Dedifferentiated amniotic fluid mesenchymal stem cell (primary cell): ENCODE measurements around the gene STOX2.

Source experiments
- DNase-seq: peaks from one replicate; pipeline ENCODE4 v3.0.0-alpha.2; 2016; ENCODE audit errors: extremely low spot score

STOX2 gene, protein sequence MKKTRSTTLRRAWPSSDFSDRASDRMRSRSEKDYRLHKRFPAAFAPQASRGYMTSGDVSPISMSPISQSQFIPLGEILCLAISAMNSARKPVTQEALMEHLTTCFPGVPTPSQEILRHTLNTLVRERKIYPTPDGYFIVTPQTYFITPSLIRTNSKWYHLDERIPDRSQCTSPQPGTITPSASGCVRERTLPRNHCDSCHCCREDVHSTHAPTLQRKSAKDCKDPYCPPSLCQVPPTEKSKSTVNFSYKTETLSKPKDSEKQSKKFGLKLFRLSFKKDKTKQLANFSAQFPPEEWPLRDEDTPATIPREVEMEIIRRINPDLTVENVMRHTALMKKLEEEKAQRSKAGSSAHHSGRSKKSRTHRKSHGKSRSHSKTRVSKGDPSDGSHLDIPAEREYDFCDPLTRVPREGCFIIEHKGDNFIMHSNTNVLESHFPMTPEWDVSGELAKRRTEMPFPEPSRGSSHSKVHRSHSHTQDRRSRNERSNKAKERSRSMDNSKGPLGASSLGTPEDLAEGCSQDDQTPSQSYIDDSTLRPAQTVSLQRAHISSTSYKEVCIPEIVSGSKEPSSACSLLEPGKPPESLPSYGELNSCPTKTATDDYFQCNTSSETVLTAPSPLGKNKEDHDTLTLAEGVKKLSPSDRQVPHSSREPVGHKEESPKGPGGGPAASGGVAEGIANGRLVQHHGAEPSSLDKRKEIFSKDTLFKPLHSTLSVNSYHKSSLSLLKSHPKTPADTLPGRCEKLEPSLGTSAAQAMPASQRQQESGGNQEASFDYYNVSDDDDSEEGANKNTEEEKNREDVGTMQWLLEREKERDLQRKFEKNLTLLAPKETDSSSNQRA (N-terminal part only)

DNA sequence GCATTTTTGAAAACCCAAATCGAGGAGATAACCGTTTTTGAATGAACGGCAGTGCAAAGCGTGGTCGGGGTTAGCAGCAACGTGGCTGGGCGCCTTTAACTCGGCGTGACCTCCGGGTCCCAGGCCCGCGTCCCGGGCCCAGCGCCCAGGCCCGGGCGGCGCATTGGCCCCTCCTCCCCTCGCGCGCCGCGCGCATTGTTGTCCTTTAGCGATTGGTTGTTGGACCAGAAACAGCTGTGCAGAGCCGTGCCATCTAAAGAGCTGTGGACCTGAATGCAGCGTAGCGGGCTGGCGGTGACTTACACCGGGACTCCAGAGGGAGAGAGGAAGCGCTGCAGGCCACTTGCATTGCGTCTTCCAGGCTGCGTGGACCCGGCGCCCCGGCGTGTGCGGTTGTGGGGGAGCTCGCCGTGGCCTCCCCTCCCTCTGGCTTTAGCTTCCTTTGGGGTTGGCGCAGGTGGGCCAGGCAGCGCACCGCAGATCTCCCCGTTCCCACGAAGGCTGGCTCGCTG, at the start of gene STOX2:
Gene STOX2 (plus strand): TSS at position 227 of the 512 bp plus-strand sequence. CDS start 1,484 bp downstream, outside the sequence.
- no peak for DNase-seq

DNA sequence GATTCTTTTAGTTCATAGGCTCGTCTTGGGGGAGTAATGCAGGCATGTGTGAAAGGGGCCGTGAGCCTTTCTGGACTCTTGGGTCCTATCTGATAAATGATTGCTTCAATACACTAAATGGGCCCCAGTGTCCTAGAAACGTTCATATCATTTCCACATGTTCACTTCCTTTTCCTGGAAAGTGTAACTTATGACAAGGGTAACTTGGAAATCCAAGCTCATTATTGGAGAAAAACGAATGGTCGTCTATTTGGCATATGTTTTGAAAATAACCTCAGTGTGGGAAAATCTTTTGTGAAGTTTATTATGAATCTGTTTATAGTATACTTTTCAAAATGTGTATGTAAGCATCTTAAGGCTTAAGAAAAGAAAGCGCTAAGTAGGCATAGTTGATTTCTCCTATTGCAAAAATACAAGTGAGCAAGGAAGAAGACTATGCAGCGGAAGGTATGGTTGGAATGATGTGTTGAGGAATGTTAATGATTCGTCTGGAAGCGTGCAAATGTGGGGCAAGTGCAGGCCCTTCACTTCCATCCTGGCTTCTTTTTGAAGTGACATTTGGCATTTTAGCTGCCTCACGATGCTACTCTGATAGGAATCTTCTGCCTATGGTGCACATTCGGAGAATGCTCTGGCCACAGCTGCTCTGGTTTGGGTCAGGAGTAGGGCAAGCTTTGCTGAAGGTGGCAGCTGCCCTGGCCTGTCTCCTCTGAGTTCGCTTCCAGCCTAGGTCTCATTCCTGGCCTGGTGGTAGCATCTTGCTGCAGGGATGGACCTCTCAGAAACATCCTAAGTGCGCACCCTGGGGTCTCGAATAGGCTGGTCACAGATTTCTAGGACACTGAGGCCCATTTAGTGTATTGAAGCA, 49.5 kb upstream of the STOX2 start:
- no peak for DNase-seq

DNA sequence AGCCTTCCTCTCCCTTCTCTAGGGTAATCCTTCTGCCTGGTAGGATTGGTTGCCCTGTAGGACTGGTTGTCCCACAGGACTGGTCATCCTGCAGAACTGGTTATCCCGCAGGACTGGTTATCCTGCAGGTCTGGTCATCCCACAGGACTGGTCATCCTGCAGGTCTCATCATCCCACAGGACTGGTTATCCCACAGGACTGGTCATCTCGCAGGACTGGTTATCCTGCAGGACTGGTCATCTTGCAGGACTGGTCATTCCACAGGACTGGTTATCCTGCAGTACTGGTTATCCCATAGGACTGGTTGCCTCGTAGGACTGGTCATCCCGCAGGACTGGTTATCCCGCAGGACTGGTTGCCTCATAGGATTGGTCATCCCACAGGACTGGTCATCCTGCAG, 48.1 kb upstream of the STOX2 start:
- DNase-seq: no peak

DNA sequence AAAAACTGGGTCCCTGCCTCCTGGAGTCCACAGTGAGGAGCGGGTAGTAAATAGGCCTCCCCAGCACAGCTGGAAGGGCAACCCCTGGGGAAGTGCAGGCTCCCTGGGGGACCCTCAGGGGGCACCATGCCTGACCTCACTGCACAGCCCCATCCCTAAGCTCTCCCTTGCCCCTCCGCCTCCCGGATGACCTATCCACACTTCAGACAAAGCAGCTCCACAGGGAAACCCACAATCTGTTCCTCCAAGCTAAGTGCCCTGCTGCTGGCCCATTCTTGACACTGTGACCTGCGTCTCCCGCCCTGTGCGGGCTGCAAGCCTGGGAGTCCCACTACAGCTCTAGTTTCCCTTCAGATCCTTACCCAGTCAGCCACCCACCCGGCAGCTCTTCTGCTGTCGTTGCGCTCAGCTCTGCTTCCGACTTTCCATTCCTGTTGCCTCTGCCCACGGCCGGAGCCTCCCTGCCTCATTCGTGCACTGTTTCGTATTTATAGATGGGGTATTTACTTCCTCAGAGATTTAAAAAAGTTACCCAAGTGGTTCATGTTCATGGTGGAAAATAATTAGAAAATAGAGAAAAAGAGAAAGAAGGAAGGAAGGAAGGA, 47.0 kb upstream of the STOX2 start:
- no peak for DNase-seq

DNA sequence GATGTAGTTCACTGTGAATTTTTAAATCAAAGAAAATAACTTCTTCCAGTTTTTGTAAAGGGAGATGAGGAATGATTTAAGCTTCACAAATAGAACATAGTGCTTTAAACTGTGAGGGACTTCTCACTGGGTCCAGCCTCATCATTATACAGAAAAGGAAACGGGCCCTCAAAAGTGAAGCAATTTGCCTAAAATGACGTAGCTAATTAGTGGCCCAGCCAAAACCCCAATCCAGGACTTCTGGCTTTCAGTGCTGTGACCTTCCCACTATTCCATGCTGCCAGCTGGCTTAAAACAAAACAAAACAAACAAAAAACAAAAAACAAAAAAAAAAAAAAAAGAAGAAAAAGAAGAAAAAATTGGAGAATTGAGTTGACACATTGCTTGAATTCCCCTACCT, 45.0 kb upstream of the STOX2 start:
- no peak for DNase-seq

DNA sequence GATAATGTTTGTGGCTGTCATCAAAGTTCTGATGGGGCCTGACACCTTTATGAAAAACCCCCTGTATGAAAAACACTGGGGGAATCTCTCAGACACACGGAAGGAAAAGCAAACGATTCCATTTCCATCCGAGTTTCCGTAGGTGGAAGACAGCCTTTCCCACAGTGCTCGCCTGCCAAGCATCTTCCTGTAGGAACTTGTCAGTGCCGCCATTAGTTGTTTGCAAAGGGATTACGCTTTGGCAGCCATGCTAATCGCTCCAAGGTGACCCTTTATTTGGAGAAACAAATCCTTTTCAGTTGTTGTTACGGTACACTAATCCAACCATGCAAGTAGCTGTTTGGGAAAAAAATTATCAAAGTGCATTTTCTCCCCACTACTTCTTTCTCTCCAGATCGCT, 44.4 kb upstream of the STOX2 start:
- no peak for DNase-seq

DNA sequence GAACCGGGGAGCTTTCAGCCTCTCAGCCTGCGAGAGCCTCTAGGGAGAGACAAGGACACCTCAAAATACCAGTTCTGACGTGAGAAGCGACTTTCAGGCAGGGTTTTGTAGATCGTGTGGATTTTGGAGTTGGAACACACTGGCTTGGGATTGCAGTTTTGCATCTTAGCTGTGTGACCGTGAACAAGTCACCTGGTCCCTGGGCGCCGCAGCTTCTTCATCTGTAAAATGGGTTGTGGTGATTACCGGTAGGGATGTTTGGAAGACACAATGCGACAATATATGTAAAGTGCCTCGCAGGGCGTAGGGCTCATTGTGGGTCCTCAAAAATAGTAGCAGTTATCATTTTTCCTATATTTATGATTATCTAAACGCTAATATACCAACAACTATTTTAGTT, 43.7 kb upstream of the STOX2 start:
- DNase-seq: no peak

DNA sequence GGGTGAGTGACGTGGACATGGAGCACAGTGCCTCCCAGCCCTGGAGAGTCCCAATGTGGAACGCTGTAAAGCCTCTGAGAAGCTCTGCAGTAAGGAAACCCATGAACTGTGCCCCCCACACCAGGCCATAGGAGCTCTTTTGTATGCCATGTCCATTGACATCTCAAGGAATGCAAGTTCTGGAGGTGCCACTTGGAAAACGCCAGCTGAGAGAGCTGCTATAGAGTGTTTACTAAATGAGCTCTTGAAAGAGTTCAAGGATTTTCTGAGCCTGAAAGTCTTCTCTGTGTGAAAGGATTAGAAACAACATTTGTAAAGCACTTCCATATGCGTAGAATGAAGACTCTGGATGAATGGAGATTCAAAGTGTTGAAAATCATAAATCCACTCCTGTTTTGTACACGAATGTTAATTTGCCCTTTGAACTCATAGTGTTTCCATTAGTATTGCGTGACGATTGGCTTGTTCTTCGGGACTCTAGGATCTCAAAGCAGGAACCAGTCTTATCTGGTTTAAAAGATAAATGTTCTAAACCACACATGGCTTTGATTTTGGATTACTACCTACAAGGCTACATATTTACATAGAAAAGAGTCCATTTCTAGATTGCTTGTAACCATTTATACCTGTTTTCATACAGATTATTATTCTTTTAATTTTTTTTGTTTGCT, 41.8 kb upstream of the STOX2 start:
- DNase-seq: no peak

DNA sequence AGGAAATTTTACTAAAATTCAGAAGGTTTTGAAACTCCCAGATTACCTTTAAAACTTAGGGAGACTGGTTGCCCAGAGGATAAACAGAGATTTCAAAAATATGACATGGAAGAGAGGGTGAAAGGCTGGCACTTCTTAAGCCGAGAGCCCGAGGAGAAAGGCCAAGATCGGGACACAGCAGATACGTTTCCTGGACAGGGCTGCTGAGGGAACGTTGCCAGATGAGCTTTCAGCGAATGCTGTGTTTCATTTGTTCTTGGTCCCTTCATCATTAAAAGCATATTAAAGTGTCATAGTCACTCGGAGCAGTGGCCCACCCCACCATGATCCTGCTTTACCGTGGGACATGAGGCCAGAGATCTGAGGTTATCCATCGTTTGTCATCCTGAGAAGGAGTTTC, 37.9 kb upstream of the STOX2 start:
- no peak for DNase-seq

DNA sequence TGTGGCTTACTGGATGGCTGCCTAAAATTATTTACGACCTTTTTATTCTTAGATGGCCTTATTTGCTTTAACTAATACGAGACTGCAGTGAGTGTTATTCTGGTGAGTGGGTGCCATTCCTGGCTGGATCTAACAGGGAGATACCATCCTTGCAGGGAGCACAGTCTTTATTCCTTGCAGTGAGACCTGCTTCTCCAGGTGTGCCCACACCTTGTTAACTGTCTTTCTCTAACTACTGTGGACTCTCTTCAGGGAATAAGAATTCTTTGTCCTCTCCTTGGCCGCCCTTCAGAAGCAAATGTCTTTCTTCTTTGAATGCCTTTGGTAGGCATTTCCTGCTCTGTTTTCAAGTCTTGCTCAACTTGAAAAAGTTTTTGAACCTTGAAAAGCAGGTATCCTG, 34.1 kb upstream of the STOX2 start:
- DNase-seq: no peak

DNA sequence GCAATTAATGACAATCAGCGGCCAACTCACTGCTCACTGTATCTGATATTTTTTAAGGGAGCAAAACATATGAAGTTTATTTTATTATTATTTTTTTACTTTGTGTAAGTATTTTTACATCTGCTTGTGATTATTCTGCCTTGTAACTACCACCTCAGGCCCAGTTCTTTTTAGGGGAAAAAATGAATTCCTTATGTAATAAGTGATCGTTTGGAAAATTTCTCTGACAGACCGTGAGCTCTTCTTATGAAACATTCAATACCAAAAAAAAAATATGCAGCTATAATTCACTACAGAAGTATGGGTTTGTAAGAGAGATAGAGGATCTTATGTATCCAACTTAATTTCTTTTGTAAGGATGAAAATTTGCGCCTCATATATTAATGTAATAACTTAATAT, 33.5 kb upstream of the STOX2 start:
- no peak for DNase-seq

DNA sequence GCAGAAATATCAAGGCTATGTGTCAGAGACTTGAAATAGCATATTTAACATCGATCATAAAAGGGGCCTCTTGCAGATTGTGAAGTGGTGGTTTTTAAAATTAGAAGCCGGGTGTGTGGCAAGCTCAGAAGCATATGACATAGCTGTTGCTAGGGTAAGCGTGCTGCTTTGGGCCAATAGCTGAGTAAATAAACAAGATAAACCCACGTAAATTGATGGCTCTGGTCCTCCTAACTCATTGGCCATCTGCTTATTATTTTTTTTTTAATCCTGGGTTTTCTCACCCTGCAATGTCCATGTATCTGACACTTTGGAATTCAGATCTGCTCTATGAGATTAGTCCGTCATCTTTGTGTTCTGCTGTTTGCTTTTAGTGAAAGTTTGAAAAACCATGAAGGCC, 32.6 kb upstream of the STOX2 start:
- no peak for DNase-seq

DNA sequence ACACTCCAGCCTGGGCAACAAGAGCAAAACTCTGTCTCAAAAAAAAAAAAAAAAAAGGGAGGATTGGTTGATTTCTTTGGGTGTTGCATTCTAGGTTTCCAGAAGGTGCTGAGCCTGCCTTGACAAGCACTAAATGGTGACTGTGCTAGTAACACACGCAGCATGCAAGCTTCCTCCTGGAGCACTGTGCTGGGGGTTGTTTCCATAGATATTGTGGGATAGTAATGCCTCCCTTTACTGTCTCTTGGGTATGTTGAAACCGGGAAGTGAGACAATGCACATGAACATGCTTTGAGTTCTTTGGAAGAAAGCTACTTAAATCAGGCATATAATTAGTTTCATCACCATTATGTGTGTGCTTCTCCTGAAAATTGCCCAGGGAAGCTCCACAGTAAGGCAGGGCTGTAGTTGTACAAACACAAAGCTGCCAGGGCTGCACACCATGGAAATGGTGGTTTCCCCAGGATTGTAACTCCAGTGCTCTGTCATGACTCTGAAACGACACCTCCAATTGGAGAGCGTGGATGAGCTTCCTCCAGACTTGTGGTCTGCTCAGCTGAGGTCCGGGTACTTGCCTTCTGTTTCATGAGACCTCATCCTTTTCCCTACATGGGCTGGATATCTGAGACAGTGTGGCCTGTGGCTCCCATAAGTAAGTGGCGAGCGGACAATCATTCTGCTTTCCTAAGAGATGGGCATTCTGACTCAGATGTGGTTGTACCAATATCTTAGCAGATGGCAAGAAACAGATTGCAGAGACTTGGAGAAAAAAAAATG, 31.5 kb upstream of the STOX2 start:
- no peak for DNase-seq

DNA sequence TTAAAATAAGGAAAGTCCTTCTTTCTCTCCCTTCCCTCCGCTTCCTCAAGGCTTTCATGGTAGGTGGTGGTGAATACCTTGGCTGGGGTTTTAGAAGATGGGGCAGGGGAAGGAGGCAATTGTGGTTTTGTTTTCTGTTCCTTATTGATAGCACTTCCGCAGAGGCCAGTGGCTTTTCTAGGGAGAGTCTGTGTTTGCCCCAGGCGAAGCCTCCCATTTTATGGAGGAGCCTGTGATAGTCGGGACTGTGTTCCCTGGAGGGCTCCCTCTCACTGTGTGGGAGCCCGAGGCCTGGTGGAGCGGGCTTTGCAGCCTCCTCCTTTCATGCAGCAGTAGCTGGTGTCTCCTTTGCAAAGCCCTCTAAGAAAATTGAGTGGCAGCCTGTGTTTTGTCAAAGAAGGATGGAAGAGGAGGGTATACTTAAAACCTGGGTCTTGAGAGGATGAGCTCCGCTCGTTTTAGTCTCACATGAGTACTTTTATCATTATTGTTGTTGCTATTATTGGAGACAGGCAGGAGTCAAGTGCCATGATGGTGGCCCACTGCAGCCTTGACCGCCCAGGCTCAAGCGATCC, 29.8 kb upstream of the STOX2 start:
- no peak for DNase-seq

DNA sequence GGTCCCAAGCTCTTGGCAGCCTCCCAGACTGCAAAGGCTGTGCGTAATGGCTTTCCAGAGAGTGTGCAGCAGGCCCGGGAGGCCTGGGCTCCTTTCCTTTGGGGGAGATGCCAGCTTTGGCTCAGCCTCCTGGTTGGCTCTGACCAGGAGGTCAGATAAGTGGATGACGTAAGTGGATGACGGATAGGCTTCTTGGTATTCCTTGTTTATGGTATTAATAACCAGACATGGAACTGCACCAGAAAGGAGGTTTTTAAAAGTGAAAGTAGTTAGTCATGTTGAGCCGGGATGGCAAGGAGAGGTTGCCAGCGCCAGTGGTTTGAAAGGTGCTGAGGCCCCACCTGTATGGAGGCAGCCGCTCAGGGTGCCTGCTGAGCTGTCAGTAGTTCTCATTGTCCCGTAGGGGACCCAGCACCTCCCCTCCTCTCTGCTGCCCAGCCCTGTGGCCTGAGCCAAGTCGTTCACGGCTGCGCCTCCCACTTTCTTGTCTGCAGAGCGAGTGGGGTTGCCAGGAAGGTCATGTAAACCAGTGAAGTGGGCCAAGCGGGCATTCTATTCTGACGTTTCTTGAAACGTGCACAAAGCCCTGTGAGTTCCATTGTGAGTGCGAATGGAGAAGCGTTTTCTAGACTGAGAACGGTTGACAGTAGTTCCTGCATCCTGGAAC, 28.7 kb upstream of the STOX2 start:
- no peak for DNase-seq

DNA sequence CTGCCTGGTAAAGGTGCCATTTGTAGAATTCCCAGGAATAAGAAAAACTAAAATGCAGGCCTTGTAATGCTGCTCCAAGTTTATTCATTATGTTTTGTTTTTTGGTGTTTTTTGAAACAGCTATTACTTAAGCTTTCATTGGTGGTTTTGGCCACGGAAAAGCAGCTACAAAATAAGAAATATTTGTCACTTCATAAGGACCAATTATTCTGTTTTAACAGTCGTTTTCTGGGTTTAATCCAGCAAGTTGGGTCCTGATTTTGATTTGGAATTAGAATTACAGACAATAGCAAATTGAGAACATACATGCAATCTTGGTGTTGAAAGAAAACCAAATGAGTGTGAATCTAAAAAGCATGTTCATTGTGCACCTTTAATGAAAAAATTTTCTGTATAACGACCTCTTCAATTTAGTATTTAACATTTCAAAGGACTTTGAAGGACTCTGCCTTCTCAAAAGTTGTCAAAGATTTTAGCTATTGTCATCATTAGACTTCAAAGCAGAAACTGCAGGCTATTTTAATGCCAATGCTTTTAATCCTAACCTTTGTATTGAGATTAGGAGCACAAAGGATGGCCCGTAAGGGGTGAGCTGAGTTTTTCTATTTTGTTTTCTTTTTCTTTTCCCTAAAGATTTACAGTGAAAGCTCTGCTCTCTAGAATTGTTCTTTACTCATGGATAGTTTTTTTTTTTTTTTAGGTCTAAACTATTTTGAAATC, 26.7 kb upstream of the STOX2 start:
- DNase-seq: no peak

DNA sequence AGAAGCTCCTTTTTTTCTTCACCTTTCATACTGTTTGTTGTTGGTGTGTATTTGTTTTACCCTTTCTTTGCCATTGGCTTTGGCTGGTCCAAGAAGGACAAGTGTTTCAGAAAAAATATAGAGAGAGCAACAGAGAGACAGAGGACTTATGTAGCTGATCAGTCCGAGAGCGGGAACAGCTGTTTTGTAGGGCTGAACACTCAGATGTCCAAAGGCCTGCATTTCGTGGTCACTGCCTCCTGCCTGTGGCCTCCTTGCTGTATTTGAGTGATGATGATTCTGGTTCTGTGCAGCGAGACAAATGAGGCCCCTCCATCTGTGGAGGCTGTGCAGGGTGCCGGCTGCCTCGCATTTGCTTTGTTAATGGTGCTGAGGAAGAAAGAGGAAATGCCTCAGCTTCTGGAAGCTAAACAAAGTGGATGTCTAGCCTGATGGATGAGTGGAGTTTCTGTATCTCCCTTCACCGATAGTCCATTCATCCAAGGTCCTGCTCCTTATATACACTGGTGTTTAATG, 19.8 kb upstream of the STOX2 start:
- DNase-seq: no peak

DNA sequence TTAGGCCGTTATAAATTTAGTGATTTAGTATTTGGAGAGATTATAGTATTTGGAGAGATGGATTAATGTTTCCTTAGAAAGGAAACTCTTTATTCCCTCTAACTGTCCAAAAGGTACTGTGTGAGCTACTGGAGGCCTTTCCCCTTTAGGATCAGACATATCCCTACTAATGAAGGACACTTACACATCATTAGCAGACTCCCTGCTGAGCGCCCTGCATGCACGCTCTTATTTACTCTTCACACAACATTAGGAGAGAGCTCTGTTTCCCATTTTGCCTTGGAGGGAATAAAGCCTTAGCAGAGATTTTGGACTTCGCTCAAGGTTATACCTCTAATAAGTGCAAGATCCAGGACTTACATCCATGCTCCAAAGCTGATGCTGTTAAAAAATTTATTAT, 17.8 kb upstream of the STOX2 start:
- DNase-seq: no peak
